Spleen (tissue), 7 donors: Measurements from ENCODE around the gene POLH.

Experiments
- CTCF ChIP-seq, 11 experiments: fragments of 200-600 bp in 7 of 11; fragments of 450-650 bp in 4 of 11; sonication (generic) in 4 of 11; IDR thresholded peaks in 8 of 11; conservative IDR thresholded peaks in 3 of 11; 1 replicate in 7 of 11; 2 replicates in 4 of 11; pipeline versions ENCODE4 v1.4.0 to v1.8.0; 2016 to 2021; ENCODE audit warnings: antibody characterized with exemption in 11 of 11, inconsistent platforms in 4 of 11, mild to moderate bottlenecking in 1 of 11
- POLR2AphosphoS5 ChIP-seq, 3 donors: sonication (generic); formaldehyde crosslinking; IDR thresholded peaks; one replicate each; pipeline ENCODE4 v1.5.1; 2017; ENCODE audit warnings: antibody characterized with exemption in 3 of 3
- donor health status: DM: no; HTN: no; CAD: no; lungs with moderate emphysema.
- donor health status: DM: no; HTN: no; CAD: no.
- donor health status: DM: no; HTN: no; CAD: no.

DNA sequence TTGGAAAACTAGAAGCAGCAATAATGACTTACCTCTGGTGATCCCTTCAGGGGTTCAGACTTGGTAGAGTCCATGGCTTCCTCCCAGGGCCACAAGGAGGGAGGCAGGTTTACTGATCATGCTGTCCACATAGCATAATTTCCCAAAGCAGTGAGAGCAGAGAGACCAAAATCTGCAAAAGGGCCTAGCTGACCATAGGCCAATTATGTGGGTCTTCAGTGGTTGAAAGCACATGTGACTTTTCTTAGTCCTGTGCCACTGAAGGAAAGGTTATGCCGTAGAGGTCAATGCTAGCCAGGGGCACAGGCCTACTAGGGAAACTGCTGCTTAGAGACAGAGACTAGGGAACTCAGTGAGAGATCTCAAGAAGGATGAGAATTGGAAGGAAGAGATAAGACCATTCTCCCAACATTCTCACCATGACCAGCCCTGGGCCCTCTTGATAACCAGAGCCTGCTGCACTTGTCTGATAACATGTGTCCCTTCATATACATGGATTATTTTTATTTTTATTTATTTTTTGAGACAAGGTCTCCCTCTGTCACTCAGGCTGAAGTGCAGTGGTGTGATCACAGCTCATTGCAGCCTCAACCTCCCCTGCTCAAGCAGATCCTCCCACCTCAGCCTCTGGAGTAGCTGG is 55.1 kb downstream of the POLH start:
- no peak for TF ChIP-seq CTCF (IDR thresholded peaks at IDR 0.05 in 8 of 11, conservative IDR thresholded peaks at IDR 0.05 in 3 of 11)
- no peak for TF ChIP-seq POLR2AphosphoS5 (IDR thresholded peaks at IDR 0.05)
